Measurements from ENCODE around the gene RNF166.

The RNF166 gene

DNA sequence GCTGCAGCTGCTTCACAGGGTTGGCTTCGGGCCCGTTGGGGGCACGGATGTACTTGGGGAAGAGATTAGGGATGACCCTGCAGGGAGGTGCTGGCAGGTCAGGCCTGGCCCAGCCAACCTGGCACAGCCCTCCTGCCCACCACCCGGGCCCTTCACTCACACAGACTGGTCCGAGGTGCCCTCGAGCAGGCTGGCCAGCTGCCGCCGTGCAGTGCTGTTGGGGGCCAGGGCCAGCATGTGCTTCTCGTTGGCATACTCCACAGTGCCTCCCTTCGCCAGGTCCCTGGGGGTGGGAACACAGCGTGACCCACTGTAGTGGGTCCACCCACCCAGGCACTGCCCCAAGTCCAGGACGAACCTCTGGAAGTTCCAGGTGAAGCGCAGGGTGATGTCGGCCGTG, 10.0 kb upstream of the RNF166 start:
- TF ChIP-seq POLR2AphosphoS5 (IDR thresholded peaks at IDR 0.05; ENCODE audit: low read depth, low read length) (no peak), FOXP2 (optimal IDR thresholded peaks at IDR 0.05; ENCODE audit: borderline replicate concordance, extremely low read depth, extremely low read length, insufficient read depth) (no peak), SIN3A (IDR thresholded peaks at IDR 0.05; ENCODE audit: borderline replicate concordance, insufficient read depth, low read length) (no peak), TAF1 (IDR thresholded peaks at IDR 0.05; ENCODE audit: borderline replicate concordance, insufficient read depth, low read length) (no peak)
- TF ChIP-seq, protein P1, sequence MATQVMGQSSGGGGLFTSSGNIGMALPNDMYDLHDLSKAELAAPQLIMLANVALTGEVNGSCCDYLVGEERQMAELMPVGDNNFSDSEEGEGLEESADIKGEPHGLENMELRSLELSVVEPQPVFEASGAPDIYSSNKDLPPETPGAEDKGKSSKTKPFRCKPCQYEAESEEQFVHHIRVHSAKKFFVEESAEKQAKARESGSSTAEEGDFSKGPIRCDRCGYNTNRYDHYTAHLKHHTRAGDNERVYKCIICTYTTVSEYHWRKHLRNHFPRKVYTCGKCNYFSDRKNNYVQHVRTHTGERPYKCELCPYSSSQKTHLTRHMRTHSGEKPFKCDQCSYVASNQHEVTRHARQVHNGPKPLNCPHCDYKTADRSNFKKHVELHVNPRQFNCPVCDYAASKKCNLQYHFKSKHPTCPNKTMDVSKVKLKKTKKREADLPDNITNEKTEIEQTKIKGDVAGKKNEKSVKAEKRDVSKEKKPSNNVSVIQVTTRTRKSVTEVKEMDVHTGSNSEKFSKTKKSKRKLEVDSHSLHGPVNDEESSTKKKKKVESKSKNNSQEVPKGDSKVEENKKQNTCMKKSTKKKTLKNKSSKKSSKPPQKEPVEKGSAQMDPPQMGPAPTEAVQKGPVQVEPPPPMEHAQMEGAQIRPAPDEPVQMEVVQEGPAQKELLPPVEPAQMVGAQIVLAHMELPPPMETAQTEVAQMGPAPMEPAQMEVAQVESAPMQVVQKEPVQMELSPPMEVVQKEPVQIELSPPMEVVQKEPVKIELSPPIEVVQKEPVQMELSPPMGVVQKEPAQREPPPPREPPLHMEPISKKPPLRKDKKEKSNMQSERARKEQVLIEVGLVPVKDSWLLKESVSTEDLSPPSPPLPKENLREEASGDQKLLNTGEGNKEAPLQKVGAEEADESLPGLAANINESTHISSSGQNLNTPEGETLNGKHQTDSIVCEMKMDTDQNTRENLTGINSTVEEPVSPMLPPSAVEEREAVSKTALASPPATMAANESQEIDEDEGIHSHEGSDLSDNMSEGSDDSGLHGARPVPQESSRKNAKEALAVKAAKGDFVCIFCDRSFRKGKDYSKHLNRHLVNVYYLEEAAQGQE (IDR thresholded peaks at IDR 0.05; ENCODE audit: insufficient read depth in 1 of 2, low read depth in 2 of 2, low read length in 2 of 2) = no peak

DNA sequence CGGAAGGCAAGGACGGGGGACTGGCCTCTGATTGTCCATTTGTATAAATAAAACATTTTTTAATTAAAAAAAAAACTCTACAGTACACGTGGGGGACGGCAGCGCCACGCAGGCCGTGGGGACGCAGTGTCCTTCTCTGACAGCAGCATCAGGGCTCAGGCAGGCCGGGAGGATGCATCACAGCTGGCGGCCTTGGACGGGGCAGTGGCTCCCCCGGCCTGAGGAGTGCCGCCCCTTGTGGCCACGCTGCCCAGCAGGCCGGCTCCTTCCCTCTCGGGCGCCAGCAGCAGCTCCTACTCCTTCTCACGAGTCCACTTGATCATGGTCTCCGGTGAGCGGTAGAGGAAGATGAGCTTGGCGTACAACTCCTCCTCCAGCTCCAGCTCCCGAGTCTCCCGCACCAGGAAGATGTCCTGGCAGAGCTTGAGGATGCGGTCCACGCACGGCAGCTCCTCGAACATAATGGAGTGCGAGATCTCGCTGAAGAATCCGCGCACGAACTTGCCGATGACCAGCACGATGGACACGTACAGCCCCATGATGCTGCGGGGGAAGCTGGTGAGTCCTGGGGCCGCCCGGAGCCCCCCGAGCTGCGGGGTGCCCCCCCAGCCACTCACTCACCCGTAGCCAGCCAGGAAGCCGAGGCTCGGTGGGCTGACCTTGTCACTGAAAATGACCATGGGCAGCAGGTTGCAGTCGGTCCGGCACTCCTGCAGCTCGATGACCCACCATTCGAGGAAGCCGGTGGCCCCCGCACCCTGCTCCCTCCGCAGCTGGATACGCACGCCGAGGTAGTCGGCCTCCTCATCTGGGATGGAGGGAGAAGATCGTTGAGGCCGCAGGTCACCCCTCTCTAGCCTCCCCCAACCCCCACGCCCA, 9.3 kb upstream of the RNF166 start:
- no peak for TF ChIP-seq SIN3A (IDR thresholded peaks at IDR 0.05; ENCODE audit: borderline replicate concordance, insufficient read depth, low read length)
- no peak for TF ChIP-seq TAF1 (IDR thresholded peaks at IDR 0.05; ENCODE audit: borderline replicate concordance, insufficient read depth, low read length)
- TF ChIP-seq POLR2AphosphoS5 (IDR thresholded peaks at IDR 0.05; ENCODE audit: low read depth, low read length) = no peak

DNA sequence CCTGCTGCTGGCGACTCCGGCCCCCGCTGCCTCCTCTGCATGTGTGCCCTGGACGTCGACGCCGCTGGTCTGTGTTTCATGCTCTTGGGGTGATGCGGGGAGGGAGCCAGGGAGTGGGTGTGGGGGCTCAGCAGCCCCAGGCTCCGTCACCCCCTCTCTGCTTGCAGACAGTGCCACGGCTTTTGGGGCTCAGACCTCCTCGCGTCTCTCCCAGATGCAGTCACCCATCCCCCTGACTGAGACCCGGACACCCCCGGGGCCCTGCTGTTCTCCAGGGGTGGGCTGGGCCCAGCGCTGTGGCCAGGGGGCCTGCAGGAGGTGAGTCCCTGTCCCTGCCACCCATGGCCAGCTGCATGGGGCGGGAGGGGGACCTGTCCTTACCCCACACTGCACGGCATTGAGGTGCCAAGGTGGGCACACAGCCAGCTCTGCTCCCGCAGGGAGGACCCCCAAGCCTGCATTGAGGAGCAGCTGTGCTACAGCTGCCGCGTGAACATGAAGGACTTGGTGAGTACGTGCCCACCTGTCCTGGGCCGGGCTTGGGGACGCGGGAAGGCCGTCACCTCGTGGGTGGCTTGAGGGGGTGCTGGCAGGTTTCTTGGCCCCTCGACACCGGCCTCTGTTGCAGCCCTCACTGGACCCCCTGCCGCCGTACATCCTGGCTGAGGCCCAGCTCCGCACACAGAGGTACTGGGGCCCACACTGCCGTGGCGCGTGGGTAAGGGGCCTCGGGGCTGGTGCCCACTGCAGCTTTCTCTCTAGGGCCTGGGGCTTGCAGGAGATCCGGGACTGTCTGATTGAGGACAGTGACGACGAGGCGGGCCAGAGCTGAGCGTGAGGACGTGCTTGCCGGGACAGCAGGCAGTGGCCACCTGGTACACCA, 8.5 kb upstream of the RNF166 start:
- TF ChIP-seq POLR2AphosphoS5 (IDR thresholded peaks at IDR 0.05; ENCODE audit: low read depth, low read length) (no peak), TAF1 (IDR thresholded peaks at IDR 0.05; ENCODE audit: borderline replicate concordance, insufficient read depth, low read length) (no peak), FOXP2 (optimal IDR thresholded peaks at IDR 0.05; ENCODE audit: borderline replicate concordance, extremely low read depth, extremely low read length, insufficient read depth) (no peak), SIN3A (IDR thresholded peaks at IDR 0.05; ENCODE audit: borderline replicate concordance, insufficient read depth, low read length) (no peak)
- TF ChIP-seq, protein P1 (IDR thresholded peaks at IDR 0.05; ENCODE audit: insufficient read depth in 1 of 2, low read depth in 2 of 2, low read length in 2 of 2) = no peak

DNA sequence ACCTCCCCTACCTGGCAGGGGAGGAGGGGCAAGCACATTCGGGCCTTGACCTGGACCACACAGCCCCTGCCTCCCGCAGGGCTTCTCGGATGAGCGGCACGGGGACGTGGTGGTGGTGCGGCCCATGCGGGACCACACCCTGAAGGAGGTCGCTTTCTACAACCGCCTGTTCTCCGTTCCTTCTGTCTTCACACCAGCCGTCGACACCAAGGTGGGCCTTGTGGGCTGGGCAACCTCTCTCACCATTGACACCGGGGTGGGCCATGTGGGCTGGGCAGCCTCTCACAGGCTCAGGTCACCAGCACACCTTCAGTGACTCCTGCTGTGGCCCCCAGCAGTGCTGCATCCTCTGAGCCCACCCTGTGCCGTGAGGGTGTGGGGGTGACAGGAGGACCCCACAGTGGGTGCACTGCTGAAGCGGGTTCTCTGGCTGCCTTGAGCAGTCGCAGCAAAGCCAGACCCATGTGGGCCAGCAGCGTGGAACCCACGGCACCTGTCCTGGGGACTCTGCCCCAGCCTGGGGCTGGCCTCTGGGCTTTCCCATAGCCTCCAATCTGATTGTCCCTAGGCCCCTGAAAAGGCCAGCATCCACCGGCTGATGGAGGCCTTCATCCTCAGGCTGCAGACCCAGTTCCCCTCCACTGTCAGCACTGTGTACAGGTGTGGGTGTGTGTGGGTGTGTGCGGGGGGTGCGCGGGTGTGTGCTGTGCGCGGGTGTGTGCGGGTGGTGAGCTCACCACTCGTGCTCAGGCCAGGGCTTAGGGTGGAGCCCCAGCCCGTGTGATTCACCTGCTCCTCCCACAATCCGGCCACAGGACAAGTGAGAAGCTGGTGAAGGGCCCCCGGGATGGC, 7.6 kb upstream of the RNF166 start:
- no peak for TF ChIP-seq FOXP2 (optimal IDR thresholded peaks at IDR 0.05; ENCODE audit: borderline replicate concordance, extremely low read depth, extremely low read length, insufficient read depth)
- TF ChIP-seq, protein P1 (IDR thresholded peaks at IDR 0.05; ENCODE audit: insufficient read depth in 1 of 2, low read depth in 2 of 2, low read length in 2 of 2) = no peak
- no peak for TF ChIP-seq SIN3A (IDR thresholded peaks at IDR 0.05; ENCODE audit: borderline replicate concordance, insufficient read depth, low read length)
- no peak for TF ChIP-seq POLR2AphosphoS5 (IDR thresholded peaks at IDR 0.05; ENCODE audit: low read depth, low read length)
- TF ChIP-seq TAF1 (IDR thresholded peaks at IDR 0.05; ENCODE audit: borderline replicate concordance, insufficient read depth, low read length) = no peak

DNA sequence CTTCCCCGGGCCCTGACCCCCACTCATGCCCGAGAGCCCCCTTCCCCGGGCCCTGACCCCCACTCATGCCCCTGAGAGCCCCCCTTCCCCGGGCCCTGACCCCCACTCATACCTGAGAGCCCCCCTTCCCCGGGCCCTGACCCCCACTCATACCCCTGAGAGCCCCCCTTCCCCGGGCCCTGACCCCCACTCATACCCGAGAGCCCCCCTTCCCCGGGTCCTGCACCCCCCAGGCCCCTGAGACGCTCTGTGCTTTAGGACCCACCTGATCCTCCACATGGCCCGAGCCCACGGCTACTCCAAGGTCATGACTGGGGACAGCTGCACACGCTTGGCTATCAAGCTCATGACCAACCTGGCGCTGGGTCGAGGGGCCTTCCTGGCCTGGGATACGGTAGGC, 6.8 kb upstream of the RNF166 start:
- TF ChIP-seq SIN3A (IDR thresholded peaks at IDR 0.05; ENCODE audit: borderline replicate concordance, insufficient read depth, low read length) (no peak), TAF1 (IDR thresholded peaks at IDR 0.05; ENCODE audit: borderline replicate concordance, insufficient read depth, low read length) (no peak), POLR2AphosphoS5 (IDR thresholded peaks at IDR 0.05; ENCODE audit: low read depth, low read length) (no peak), FOXP2 (optimal IDR thresholded peaks at IDR 0.05; ENCODE audit: borderline replicate concordance, extremely low read depth, extremely low read length, insufficient read depth) (no peak)
- TF ChIP-seq, protein P1 (IDR thresholded peaks at IDR 0.05; ENCODE audit: insufficient read depth in 1 of 2, low read depth in 2 of 2, low read length in 2 of 2) = no peak

Data from PFSK-1 (cell line).